ENCODE measurements around the gene CDK5RAP1.

The CDK5RAP1 gene

GRCh38 chr20:33332905-33333456 lies 68.3 kb downstream of the CDK5RAP1 start:
- no peak for DNase-seq

DNA sequence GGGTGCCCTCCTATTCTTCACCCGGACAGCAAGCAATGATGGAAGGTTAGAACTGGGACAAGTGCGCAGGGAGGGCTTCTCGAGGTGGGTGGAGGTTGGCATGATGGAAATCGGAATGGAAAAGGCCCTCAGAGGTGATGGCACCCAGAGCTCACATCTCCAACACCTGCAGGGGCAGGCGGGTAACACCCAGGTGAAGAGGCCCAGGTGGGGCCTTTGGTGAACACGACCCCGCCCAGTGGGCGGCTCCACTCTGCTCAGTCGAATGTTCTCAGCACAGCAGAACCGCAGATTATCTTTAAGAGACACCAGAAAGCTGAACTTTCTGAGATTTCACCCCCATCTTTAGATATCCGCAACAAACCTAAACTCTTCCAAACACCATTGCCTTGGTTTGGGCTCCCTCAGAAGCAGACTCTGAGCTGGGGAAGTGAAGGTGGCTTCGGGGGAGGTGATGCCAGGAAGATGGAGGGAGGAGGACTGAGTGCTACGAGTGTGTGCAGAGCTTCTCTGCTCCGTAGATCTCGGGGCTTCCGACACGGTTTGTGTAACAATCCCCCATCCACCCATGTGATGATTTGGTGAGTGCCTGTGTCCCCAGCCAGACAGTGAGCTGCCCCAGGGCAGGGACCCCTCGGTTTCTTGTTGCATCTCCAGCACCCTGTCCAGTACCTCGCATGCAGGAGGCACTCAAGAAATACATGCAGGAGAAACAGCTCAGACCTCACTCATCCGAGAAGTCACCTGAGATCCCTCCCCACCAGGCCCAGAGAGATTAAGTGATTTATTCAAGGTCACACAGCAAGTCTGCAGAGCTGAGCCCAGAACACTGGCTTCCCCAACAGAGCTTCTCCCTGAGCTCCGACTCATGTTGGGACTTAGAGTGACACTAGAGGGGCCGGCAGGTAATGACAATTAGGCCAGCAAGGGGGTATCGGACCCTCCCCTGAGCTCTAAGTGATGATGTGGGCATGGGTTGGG lies 72.9 kb downstream of the CDK5RAP1 start:
- DNase-seq, result no peak

- DNase-seq, result no peak
Observed at GRCh38 chr20:33325350-33325749, 76.0 kb downstream of the CDK5RAP1 start.

DNA sequence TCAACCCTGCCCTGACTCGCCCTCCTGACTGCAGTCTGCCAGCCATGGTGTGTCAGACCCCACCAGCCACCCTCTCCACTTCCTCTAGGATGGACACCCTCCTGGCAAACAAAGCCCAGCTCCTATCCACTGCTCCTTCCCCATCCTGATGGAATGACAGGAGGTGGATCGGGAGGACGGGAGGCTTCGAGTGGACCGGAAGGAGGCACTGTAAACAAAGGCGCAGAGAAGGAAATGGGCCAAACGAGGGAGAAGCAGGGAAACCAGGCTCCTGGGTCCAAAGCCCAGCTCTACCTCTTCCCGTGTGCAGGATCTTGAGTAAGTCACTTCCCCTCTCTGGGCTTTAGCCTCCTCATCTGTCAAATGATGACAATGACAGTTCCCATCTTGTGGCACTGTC lies 78.1 kb downstream of the CDK5RAP1 start:
- no peak for DNase-seq

GRCh38 chr20:33322456-33322855 lies 78.9 kb downstream of the CDK5RAP1 start:
- DNase-seq, result no peak

DNA sequence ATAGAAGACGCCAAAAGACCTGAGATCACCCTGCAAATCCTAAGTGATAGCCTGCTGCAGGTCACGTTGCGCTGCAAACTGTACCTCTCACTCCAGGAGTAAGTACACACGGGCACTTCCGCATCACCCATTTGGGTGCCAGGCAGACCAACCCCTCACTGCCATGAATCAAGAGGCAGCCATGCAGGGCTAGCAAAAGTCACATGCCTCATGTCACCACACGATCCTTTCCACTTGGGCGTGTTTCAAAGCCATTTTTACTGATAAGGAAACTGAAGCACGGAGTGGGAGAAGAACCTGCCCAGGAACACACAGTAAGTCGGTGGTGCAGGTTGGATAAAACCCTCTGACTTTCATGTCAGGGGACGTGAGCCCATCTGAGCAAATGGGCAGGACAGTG lies 81.3 kb downstream of the CDK5RAP1 start:
- no peak for DNase-seq

DNA sequence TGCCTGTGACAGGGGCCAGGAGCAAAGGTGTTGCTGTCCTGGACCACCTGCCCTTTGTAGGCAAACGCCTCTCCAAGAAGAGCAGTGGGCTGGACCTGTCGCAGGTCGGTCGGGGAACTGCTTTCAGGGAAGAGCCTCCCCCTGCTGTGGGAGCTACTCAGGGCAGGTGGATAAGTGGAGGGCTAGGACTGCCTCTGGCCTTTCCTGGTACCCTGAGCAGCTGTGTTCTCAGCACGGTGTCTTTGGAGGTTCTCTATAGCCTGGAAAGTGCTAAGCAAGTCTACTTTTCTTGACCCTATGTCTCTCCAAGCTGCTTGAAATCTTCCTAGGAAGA lies 83.3 kb downstream of the CDK5RAP1 start:
- DNase-seq, result no peak

- DNase-seq, result no peak
Observed at GRCh38 chr20:33317424-33318095, 83.8 kb downstream of the CDK5RAP1 start.

DNA sequence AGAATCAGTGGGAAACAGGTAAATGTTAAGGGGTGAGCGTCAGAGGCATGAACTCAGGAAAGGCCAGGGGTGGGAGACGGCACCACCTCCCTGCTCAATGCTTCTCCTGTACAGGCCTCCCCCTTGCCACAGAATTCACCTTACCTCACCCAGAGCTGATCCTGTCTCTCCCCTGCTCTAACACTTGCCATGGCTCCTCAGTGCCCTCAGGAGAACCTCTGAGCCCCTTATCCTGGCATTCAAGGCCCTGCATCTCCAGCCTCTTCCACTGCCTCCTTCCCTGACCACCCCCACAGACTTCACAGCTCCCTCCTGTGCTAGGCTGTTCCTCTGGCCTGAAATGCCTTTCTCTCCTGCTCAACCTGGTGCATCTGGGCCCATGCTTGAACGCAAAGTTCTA lies 84.4 kb downstream of the CDK5RAP1 start:
- no peak for DNase-seq

GRCh38 chr20:33316343-33316742 lies 85.0 kb downstream of the CDK5RAP1 start:
- DNase-seq, result no peak

DNA sequence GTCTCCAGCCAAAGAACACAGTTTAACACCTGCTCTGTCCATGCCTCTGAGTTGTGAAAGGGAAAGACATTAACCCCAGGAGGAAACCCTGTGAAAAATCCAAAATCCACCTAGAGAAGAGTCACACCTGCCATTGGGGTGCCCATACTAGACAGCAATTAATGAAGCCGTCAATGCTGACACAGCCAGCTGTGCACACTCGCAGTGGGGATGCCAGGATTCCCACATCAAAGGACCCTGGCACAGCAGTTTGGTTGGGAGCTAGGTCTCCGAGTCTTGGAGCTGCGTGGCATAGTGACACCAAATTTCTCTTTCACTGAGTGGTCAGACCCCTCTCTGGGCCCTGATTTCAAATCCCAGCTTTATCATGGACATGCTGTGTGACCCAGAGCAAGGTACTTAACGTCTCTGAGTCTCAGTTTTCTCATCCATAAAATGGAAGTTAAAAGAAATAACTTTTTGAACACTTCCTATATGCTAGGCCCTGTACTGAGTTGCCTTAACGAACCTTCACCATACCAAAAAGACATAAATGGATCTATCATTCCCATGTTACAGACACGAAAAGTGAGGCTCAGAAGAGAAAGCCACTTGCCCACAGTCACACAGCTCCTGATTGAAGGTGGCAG lies 87.5 kb downstream of the CDK5RAP1 start:
- no peak for DNase-seq

- no peak for DNase-seq
Observed at GRCh38 chr20:33312583-33312982, 88.7 kb downstream of the CDK5RAP1 start.

- DNase-seq, result no peak
Observed at GRCh38 chr20:33311996-33312395, 89.3 kb downstream of the CDK5RAP1 start.

- no peak for DNase-seq
Observed at GRCh38 chr20:33311011-33311410, 90.3 kb downstream of the CDK5RAP1 start.

GRCh38 chr20:33310327-33310899 lies 90.9 kb downstream of the CDK5RAP1 start:
- no peak for DNase-seq

DNA sequence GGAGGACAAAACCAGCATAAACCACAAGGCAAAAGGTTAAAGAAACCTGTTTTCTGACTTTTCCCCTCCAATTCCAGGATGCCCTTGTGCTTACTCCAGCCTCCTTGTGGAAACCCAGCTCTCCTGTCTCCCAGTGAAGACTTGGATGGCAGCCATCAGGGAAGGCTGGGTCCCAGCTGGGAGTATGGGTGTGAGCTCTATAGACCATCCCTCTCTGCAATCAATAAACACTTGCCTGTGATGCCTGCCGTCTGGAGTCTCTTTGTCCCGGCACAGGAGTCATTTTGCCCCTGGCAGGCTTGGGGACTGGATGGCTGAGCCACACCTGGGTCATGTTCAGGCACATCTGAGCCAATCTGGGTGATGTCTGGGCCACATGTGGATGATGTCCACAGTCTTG lies 91.7 kb downstream of the CDK5RAP1 start:
- DNase-seq, result no peak
